Stomach (tissue), 4 donors: ENCODE measurements around the gene NAA38.

Experiments used
- CTCF ChIP-seq, 7 experiments: fragments of 450-650 bp in 4 of 7; fragments of 200-600 bp in 3 of 7; sonication (generic) in 3 of 7; IDR thresholded peaks; one replicate each; pipeline ENCODE4 v1.5.1; 2016 to 2019; ENCODE audit warnings: antibody characterized with exemption in 7 of 7, control low read depth in 2 of 7, mild to moderate bottlenecking in 1 of 7
- POLR2A ChIP-seq, 4 donors: fragments of 450-650 bp; IDR thresholded peaks; one replicate each; pipeline ENCODE4 v1.6.1; 2016; ENCODE audit warnings: antibody characterized with exemption in 4 of 4, control low read depth in 2 of 4, mild to moderate bottlenecking in 1 of 4, moderate library complexity in 1 of 4
- POLR2AphosphoS5 ChIP-seq, 3 donors: sonication (generic); formaldehyde crosslinking; IDR thresholded peaks; one replicate each; pipeline ENCODE4 v1.6.1; 2016; ENCODE audit warnings: antibody characterized with exemption in 3 of 3

DNA sequence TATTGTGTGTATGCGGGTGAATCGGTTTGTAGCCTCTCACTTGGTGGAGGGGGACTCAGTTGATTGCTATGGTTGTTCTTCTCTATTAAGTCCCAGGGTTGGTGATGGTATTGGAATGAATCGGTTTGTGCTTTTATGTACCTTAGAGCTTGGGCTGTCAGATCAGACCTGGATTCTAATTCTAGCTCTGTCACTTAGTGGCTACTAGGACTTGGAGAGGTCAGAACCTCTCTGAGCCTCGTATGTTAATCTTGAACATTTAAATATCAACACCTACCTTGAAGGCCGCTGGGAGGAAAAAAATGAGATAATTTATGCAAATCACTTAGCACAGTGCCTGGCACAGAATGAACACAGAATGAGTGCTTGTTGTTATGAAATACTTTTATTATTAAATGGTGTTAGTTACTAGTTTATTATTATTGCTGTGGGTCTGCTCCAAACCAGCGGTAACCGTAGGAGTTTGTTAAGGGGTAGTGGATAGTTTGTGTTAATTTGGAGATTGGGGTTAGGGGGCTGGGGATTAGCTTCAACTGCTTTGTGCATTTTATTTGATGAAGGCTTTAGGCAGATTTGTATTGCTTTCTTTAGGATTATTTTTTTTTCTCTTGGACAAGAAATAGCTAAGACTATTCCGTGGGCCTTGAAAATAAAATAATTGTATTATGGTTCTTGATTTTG lies 19.8 kb downstream of the NAA38 start:
- TF ChIP-seq POLR2AphosphoS5 (IDR thresholded peaks at IDR 0.05) (no peak), POLR2A (IDR thresholded peaks at IDR 0.05) (no peak), CTCF (IDR thresholded peaks at IDR 0.05) (no peak)
